OCI-LY1 (cell line): ENCODE measurements around the gene OGFOD3.
"Not testable (repeated sequence)": the region's sequence is repeated elsewhere in the genome, so short reads cannot be mapped to it uniquely, and the experiment has no call there.

Source experiments
- H2AFZ ChIP-seq: fragments of 200-600 bp; sonication (generic), shearing (Covaris generic); 2 replicates; pipeline ENCODE4 v1.6.0; 2014; ENCODE audit warnings: antibody characterized with exemption, mild to moderate bottlenecking, low read length
- H3F3A ChIP-seq: fragments of 200-600 bp; sonication (generic), shearing (Covaris generic); 2 replicates; pipeline ENCODE4 v1.6.0; 2014; ENCODE audit warnings: mild to moderate bottlenecking, antibody characterized with exemption, low read length, moderate library complexity; ENCODE audit not compliant: insufficient read depth
- H3K27ac ChIP-seq: fragments of 200-600 bp; sonication (generic); 2 replicates; pipeline ENCODE4 v1.5.1; 2014; ENCODE audit warnings: low read length, mixed run types, mild to moderate bottlenecking, low read depth; ENCODE audit not compliant: poor library complexity, severe bottlenecking
- H3K27me3 ChIP-seq: fragments of 200-600 bp; sonication (generic); 2 replicates; pipeline ENCODE4 v1.6.0; 2014; ENCODE audit warnings: antibody characterized with exemption, mild to moderate bottlenecking, low read length, moderate library complexity; ENCODE audit not compliant: insufficient read depth
- H3K36me3 ChIP-seq: fragments of 200-600 bp; sonication (generic); 2 replicates; pipeline ENCODE4 v1.6.1; 2014; ENCODE audit warnings: mild to moderate bottlenecking, antibody characterized with exemption, low read length, moderate library complexity, mixed read lengths; ENCODE audit not compliant: insufficient read depth
- H3K4me1 ChIP-seq: fragments of 200-600 bp; sonication (generic); 2 replicates; pipeline ENCODE4 v1.5.1; 2014; ENCODE audit warnings: mild to moderate bottlenecking, low read length, moderate library complexity; ENCODE audit not compliant: insufficient read depth, severe bottlenecking
- H3K4me2 ChIP-seq: fragments of 200-600 bp; sonication (generic), shearing (Covaris generic); 2 replicates; pipeline ENCODE4 v1.6.1; 2014; ENCODE audit warnings: low read length
- H3K4me3 ChIP-seq: fragments of 200-600 bp; sonication (generic); 2 replicates; pipeline ENCODE4 v1.5.1; 2014; ENCODE audit warnings: low read length, low read depth, mild to moderate bottlenecking, mixed read lengths; ENCODE audit not compliant: poor library complexity, severe bottlenecking
- H3K79me2 ChIP-seq: fragments of 200-600 bp; shearing (Covaris generic); 2 replicates; pipeline ENCODE4 v1.6.1; 2016; ENCODE audit warnings: mixed run types, low read length, mixed read lengths; ENCODE audit not compliant: insufficient read depth
- H3K9ac ChIP-seq: fragments of 200-600 bp; sonication (generic), shearing (Covaris generic); 2 replicates; pipeline ENCODE4 v1.6.1; 2014; ENCODE audit warnings: mild to moderate bottlenecking, low read length, mixed read lengths
- H3K9me2 ChIP-seq: fragments of 200-600 bp; sonication (generic), shearing (Covaris generic); 2 replicates; pipeline ENCODE4 v1.6.1; 2014; ENCODE audit warnings: low read depth, mild to moderate bottlenecking, low read length, mixed read lengths
- H3K9me3 ChIP-seq: fragments of 200-600 bp; shearing (Covaris generic); 2 replicates; pipeline ENCODE4 v1.6.1; 2014; ENCODE audit warnings: low read length, mixed read lengths
- H4K20me1 ChIP-seq: fragments of 200-600 bp; sonication (generic), shearing (Covaris generic); 2 replicates; pipeline ENCODE4 v1.6.0; 2016; ENCODE audit warnings: mild to moderate bottlenecking, low read length; ENCODE audit not compliant: insufficient read depth
- CTCF ChIP-seq: fragments of 200-600 bp; sonication (generic), shearing (Covaris generic); IDR thresholded peaks from 2 replicates; pipeline ENCODE4 v1.5.1; 2017; ENCODE audit warnings: mild to moderate bottlenecking, antibody characterized with exemption, low read length, moderate library complexity, mixed read lengths
- EZH2 ChIP-seq: fragments of 200-600 bp; sonication (generic), shearing (Covaris generic); IDR thresholded peaks from 2 replicates; pipeline ENCODE4 v1.8.0; 2017; ENCODE audit warnings: borderline replicate concordance, mixed run types, mild to moderate bottlenecking, antibody characterized with exemption, low read length, moderate library complexity, mixed read lengths

The OGFOD3 gene

DNA sequence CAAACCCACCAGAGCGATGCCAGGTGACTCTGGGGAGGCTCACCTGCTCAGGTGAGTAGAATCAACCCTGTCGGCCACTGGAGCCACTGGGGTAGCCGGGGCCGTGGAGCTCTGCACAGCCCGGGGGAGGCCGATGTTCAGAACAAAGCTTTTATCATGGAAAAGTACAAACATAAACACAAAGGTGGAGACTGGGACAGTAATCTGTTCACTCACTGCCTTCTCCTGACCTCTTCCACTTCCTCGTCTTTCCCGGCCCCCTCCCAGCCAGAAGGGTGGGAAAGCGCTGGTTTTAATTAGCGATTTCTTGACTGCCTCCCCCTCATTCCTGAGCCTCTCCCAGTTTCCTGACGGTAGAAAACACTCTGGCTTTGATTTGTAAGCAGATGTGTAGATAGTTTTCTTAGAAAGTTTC, 69.1 kb downstream of the OGFOD3 start:
- Histone ChIP-seq H3K9me3 (no peaks in the 10 kb centered on the region), H3K4me3 (no peak overlapping the region), H3K4me2 (no peak overlapping the region), H3K36me3 (no peaks in the 10 kb centered on the region), H3K27me3 (no peaks in the 10 kb centered on the region), H3K4me1 (peaks cover 36% of the 10 kb centered on the region), H3F3A (no peaks in the 10 kb centered on the region; the same call in 1 of the 2 replicates), H3K27ac (no peak overlapping the region), H3K79me2 (no peaks in the 10 kb centered on the region), H4K20me1 (no peaks in the 10 kb centered on the region), H3K9ac (no peak overlapping the region), H2AFZ (no peak overlapping the region), H3K9me2 (no peaks in the 10 kb centered on the region)
- TF ChIP-seq EZH2 (no peak), CTCF (no peak)

DNA sequence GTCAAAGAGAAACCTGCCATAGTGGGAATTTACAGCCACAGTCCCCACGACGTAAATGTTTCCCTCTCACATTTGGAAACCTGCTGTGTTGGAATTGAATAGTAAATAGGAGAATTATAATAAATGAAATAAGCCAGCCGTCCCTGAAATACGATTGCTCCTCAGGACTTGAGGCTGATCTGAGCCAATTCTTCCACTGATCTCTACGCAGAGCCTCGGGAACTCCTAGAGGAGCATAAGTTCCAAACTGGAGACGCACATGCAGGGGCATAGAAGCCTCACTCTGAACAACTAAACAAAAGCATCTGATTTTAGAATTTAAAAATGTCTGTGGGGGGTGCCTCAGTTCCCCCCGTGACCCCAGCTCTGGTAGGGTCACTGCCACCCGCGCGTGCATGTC, 69.5 kb downstream of the OGFOD3 start:
- no peak overlapping the region for H3K27ac ChIP-seq
- H3K27me3 ChIP-seq: no peaks in the 10 kb centered on the region
- H3K9me2 ChIP-seq: no peaks in the 10 kb centered on the region
- no peak overlapping the region for H3K9ac ChIP-seq
- no peak overlapping the region for H3K4me3 ChIP-seq
- H3K79me2 ChIP-seq: no peaks in the 10 kb centered on the region
- no peak for TF ChIP-seq EZH2
- no peak for TF ChIP-seq CTCF
- H3K4me2 ChIP-seq: no peak overlapping the region
- peaks cover 36% of the 10 kb centered on the region for H3K4me1 ChIP-seq
- H3K36me3 ChIP-seq: no peaks in the 10 kb centered on the region
- no peaks in the 10 kb centered on the region for H3K9me3 ChIP-seq
- no peak overlapping the region for H2AFZ ChIP-seq
- no peaks in the 10 kb centered on the region for H4K20me1 ChIP-seq
- H3F3A ChIP-seq: no peaks in the 10 kb centered on the region; the same call in 1 of the 2 replicates

DNA sequence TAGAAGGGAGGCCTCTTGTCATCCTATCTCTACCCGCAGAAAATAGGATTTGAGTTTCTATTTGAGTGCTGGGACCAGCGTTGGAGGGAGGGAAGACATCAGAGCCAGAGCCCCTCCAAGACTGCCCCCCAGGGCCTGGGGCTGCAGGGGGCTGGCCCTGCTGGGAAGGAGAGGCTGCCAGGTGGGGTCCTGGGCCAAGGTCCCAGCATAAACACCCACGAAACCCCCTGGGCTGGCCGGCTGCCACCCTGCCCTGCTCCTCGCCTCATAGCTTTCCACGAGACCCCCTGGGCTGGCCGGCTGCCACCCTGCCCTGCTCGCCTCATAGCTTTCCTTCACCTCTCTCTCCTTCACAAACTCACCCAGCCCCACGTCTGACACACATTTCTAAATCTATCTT, 70.0 kb downstream of the OGFOD3 start:
- H3K36me3 ChIP-seq: no peaks in the 10 kb centered on the region
- no peak overlapping the region for H3K9ac ChIP-seq
- no peak overlapping the region for H3K4me3 ChIP-seq
- no peaks in the 10 kb centered on the region for H3K27me3 ChIP-seq
- no peaks in the 10 kb centered on the region; the same call in 1 of the 2 replicates for H3F3A ChIP-seq
- H4K20me1 ChIP-seq: no peaks in the 10 kb centered on the region
- H2AFZ ChIP-seq: no peak overlapping the region
- H3K4me1 ChIP-seq: peaks cover 36% of the 10 kb centered on the region
- no peak overlapping the region for H3K4me2 ChIP-seq
- no peaks in the 10 kb centered on the region for H3K9me2 ChIP-seq
- no peak for TF ChIP-seq CTCF
- TF ChIP-seq EZH2: no peak
- H3K27ac ChIP-seq: no peak overlapping the region
- no peaks in the 10 kb centered on the region for H3K79me2 ChIP-seq
- H3K9me3 ChIP-seq: no peaks in the 10 kb centered on the region

- H3F3A ChIP-seq, H3K36me3 ChIP-seq, H4K20me1 ChIP-seq, H3K27ac ChIP-seq, H3K27me3 ChIP-seq, H3K4me2 ChIP-seq, H3K79me2 ChIP-seq, H3K9ac ChIP-seq, H3K4me3 ChIP-seq, H3K9me3 ChIP-seq, H2AFZ ChIP-seq, H3K9me2 ChIP-seq: not testable (repeated sequence)
- peaks cover 36% of the 10 kb centered on the region for H3K4me1 ChIP-seq
Measured at GRCh38 chr17:82347994-82348393, 70.4 kb downstream of the OGFOD3 start.
